Activated CD4-positive, alpha-beta T cell treated with anti-CD3 and anti-CD28 coated beads, Interleukin-2, amount 50 U/mL, for 16 hours (primary cell): ENCODE results near the gene PCDHB13.
"Not testable (repeated sequence)": the region's sequence is repeated elsewhere in the genome, so short reads cannot be mapped to it uniquely, and the experiment has no call there.

Experiments
- DNase-seq: peaks from one replicate; pipeline ENCODE4 v3.0.0-alpha.2; 2020

The PCDHB13 gene

DNA sequence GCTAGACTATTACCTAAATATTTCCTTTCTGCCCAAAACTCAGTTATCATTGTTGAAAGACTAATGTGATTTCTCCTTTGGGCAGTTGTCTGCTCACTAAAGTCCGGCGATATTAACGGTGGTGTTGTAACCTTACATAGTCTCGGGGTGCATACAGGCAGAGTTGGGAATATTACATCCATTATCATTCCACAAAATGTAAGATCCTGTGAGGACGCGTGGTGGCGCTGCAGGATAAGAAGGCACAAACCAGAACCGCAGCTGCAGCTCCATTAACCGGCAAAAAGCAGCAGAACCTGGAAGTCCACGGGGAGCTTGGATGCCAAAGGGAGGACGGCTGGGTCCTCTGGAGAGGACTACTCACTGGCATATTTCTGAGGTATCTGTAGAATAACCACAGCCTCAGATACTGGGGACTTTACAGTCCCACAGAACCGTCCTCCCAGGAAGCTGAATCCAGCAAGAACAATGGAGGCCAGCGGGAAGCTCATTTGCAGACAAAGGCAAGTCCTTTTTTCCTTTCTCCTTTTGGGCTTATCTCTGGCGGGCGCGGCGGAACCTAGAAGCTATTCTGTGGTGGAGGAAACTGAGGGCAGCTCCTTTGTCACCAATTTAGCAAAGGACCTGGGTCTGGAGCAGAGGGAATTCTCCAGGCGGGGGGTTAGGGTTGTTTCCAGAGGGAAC is at the start of gene PCDHB13:
Gene PCDHB13, plus strand, starts transcription at position 264 of the 684 bp plus-strand sequence. Its CDS starts 205 bp downstream, at position 469.
- not testable (repeated sequence) for DNase-seq

DNA sequence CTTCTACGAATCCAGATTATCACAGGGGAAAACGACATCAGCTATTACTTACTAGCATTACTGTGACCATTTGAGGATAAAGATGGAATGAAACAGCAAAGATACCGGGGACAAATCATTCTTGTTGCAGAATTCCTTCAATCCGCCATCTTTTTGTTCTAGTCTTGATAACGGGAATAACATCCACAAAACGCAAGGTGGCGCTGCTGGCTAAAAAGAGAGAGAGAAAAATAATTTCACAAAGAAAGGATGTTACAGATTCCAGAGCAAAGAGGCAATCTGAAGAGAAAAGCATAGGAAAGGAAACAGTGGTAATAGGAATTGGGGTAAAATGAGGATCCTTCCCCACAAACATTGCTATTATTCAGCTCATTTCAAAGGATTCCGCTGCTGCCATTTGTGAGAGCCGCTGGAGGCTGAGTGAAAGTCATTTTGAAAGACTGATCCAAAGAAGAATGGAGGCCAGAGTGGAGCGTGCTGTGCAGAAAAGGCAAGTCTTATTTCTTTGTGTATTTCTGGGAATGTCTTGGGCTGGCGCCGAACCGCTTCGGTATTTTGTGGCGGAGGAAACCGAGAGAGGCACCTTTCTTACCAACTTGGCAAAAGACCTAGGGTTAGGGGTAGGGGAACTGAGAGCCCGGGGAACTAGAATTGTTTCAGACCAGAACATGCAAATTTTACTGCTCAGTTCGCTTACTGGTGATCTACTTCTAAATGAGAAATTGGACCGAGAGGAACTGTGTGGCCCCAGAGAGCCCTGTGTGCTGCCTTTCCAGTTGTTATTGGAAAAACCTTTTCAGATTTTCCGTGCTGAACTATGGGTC is 41.1 kb upstream of the PCDHB13 start, which contains the start of gene PCDHB7:
Gene PCDHB7, plus strand, starts transcription at position 264 of the 824 bp plus-strand sequence. Its CDS starts 192 bp downstream, at position 456.
- DNase-seq: no peak

DNA sequence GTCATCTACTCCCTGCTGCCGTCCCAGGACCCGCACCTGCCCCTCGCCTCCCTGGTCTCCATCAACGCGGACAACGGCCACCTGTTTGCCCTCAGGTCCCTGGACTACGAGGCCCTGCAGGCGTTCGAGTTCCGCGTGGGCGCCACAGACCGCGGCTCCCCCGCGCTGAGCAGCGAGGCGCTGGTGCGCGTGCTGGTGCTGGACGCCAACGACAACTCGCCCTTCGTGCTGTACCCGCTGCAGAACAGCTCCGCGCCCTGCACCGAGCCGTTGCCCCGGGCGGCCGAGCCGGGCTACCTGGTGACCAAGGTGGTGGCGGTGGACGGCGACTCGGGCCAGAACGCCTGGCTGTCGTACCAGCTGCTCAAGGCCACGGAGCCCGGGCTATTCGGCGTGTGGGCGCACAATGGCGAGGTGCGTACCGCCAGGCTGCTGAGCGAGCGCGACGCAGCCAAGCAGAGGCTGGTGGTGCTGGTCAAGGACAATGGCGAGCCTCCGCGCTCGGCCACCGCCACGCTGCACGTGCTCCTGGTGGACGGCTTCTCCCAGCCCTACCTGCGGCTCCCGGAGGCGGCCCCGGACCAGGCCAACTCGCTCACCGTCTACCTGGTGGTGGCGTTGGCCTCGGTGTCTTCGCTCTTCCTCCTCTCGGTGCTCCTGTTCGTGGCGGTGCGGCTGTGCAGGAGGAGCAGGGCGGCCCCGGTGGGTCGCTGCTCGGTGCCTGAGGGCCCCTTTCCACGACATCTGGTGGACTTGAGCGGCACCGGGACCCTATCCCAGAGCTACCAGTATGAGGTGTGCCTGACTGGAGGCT is 39.2 kb upstream of the PCDHB13 start:
- not testable (repeated sequence) for DNase-seq

DNA sequence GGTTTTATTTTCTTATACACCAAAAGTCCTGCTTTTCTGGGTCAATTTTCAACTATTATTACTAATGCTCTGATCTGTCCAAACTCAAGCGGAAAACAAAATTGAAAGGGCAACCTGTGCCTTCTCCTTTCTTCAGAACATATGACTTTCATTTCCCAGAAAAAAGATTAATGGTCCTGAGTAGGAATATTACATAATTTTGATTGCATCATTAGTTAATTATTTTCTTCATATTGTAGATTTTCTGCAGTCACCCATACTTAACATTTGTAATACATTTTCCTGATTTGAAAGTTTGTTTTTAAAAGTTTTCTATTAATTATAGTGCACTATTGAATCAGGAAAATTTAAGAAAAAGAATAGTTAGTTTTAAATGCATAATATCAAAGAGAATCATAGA is 37.8 kb upstream of the PCDHB13 start:
- no peak for DNase-seq

DNA sequence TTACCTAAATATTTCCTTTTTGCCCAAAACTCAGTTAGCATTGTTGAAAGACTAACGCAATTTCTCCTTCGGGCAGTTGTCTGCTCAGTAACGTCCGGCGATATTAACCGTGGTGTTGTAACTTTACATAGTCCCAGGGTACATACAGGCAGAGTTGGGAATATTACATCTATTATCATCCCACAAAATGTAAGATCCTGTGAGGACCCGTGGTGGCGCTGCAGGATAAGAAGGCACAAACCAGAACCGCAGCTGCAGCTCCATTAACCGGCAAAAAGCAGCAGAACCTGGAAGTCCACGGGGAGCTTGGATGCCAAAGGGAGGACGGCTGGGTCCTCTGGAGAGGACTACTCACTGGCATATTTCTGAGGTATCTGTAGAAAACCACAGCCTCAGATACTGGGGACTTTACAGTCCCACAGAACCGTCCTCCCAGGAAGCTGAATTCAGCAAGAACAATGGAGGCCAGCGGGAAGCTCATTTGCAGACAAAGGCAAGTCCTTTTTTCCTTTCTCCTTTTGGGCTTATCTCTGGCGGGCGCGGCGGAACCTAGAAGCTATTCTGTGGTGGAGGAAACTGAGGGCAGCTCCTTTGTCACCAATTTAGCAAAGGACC is 36.0 kb upstream of the PCDHB13 start, which contains the start of gene PCDHB8:
Gene PCDHB8, plus strand, starts transcription at position 214 of the 615 bp plus-strand sequence. Its CDS starts 245 bp downstream, at position 459.
- not testable (repeated sequence) for DNase-seq

DNA sequence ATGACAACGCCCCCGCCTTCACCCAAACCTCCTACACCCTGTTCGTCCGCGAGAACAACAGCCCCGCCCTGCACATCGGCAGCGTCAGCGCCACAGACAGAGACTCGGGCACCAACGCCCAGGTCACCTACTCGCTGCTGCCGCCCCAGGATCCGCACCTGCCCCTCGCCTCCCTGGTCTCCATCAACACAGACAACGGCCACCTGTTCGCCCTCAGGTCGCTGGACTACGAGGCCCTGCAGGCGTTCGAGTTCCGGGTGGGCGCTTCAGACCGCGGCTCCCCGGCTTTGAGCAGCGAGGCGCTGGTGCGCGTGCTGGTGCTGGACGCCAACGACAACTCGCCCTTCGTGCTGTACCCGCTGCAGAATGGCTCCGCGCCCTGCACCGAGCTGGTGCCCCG is 34.3 kb upstream of the PCDHB13 start:
- not testable (repeated sequence) for DNase-seq

DNA sequence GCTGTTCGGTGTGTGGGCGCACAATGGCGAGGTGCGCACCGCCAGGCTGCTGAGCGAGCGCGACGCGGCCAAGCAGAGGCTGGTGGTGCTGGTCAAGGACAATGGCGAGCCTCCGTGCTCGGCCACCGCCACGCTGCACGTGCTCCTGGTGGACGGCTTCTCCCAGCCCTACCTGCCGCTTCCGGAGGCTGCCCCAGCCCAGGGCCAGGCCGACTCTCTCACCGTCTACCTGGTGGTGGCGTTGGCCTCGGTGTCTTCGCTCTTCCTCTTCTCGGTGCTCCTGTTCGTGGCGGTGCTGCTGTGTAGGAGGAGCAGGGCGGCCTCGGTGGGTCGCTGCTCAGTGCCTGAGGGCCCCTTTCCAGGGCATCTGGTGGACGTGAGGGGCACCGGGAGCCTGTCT is 33.8 kb upstream of the PCDHB13 start:
- not testable (repeated sequence) for DNase-seq

DNA sequence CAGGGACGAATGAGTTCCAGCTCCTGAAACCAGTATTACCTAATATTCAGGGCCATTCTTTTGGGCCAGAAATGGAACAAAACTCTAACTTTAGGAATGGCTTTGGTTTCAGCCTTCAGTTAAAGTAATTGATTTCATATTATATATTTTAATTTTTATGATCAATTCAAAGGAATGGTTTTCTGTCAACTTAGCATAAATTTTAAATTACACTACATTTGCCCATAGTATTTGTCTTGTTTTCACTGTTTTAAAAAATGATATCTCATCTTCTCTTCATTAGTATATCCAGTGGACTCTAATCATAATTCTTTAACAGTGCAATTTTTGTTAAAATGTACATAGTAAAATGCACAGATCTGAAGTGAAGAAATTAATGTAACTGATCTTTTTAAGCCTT is 33.4 kb upstream of the PCDHB13 start:
- DNase-seq: no peak

DNA sequence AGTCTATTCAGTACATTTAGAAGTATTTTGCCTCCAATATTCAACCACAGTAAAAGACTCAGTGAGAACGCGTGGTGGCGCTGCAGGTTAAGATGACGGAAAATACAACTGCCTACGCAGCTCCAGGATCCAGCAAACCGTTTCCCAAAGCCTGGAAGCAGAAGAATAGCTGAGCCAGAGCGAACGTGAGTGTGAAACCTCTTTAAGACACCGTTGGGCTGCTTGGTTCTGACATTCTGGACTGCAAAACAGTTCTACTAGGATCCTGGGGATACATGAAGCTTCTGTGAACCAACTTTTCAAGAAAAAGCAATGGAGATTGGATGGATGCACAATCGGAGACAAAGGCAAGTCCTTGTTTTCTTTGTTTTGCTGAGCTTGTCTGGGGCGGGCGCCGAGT is 31.5 kb upstream of the PCDHB13 start, which contains the start of gene PCDHB16:
Gene PCDHB16, plus strand, starts transcription at position 140 of the 400 bp plus-strand sequence. Its CDS starts 173 bp downstream, at position 313.
- DNase-seq: no peak

DNA sequence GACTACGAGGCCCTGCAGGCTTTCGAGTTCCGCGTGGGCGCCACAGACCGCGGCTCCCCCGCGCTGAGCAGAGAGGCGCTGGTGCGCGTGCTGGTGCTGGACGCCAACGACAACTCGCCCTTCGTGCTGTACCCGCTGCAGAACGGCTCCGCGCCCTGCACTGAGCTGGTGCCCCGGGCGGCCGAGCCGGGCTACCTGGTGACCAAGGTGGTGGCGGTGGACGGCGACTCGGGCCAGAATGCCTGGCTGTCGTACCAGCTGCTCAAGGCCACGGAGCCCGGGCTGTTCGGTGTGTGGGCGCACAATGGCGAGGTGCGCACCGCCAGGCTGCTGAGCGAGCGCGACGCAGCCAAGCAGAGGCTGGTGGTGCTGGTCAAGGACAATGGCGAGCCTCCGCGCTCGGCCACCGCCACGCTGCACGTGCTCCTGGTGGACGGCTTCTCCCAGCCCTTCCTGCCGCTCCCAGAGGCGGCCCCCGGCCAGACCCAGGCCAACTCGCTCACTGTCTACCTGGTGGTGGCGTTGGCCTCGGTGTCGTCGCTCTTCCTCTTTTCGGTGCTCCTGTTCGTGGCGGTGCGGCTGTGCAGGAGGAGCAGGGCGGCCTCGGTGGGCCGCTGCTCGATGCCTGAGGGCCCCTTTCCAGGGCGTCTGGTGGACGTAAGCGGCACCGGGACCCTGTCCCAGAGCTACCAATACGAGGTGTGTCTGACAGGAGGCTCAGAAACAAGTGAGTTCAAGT is 29.4 kb upstream of the PCDHB13 start:
- not testable (repeated sequence) for DNase-seq

DNA sequence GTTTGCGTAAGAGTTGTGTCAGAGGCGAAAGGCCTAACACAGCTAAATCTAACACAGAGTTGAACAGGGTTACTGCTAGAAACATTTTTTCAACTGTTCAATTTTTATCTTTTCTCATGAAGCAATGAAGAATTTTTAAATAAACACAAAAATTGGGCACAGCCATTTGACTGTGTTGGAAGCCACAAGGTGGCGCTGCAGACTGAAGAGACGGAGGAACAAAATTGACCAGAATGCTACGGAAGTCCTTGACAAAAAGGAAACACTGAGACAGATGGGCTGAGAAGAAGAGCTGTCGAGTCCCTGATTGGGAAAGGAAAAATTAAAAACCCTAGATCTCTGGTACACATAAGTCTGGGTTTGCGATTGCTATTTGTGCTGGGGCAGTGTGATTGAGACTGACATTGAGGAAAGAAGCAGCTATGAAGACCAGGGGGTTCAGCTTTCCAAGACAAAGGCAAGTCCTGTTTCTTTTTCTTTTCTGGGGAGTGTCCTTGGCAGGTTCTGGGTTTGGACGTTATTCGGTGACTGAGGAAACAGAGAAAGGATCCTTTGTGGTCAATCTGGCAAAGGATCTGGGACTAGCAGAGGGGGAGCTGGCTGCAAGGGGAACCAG is 26.7 kb upstream of the PCDHB13 start, which contains the start of gene PCDHB9:
Gene PCDHB9, plus strand, starts transcription at position 265 of the 616 bp plus-strand sequence. Its CDS starts 158 bp downstream, at position 423.
- peak; percentile 14 for DNase-seq

DNA sequence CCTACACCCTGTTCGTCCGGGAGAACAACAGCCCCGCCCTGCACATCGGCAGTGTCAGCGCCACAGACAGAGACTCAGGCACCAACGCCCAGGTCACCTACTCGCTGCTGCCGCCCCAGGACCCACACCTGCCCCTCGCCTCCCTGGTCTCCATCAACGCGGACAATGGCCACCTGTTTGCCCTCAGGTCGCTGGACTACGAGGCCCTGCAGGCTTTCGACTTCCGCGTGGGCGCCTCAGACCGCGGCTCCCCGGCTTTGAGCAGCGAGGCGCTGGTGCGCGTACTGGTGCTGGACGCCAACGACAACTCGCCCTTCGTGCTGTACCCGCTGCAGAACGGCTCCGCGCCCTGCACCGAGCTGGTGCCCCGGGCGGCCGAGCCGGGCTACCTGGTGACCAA is 25.0 kb upstream of the PCDHB13 start:
- not testable (repeated sequence) for DNase-seq

DNA sequence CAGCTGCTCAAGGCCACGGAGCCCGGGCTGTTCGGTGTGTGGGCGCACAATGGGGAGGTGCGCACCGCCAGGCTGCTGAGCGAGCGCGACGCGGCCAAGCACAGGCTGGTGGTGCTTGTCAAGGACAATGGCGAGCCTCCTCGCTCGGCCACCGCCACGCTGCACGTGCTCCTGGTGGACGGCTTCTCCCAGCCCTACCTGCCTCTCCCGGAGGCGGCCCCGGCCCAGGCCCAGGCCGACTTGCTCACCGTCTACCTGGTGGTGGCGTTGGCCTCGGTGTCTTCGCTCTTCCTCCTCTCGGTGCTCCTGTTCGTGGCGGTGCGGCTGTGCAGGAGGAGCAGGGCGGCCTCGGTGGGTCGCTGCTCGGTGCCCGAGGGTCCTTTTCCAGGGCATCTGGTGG is 24.6 kb upstream of the PCDHB13 start:
- not testable (repeated sequence) for DNase-seq

DNA sequence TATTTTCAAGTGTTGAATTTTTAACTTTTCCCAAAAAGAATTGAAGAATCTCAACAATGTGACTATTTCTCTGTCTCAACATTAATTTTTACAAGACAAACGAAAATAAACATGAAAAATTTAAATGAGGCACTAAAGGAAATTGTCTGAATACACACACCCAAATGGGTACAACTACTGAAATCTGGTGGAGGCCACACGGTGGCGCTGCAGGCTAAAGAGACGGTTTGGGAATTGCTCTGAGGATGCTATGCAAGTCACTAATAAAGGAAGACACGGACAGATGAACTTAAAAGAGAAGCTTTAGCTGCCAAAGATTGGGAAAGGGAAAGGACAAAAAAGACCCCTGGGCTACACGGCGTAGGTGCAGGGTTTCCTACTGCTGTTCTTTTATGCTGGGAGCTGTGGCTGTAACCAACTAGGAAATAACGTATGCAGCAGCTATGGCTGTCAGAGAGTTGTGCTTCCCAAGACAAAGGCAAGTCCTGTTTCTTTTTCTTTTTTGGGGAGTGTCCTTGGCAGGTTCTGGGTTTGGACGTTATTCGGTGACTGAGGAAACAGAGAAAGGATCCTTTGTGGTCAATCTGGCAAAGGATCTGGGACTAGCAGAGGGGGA is 21.5 kb upstream of the PCDHB13 start, which contains the start of gene PCDHB10:
Gene PCDHB10, plus strand, starts transcription at position 244 of the 616 bp plus-strand sequence. Its CDS starts 200 bp downstream, at position 444.
- peak; percentile 9 for DNase-seq

DNA sequence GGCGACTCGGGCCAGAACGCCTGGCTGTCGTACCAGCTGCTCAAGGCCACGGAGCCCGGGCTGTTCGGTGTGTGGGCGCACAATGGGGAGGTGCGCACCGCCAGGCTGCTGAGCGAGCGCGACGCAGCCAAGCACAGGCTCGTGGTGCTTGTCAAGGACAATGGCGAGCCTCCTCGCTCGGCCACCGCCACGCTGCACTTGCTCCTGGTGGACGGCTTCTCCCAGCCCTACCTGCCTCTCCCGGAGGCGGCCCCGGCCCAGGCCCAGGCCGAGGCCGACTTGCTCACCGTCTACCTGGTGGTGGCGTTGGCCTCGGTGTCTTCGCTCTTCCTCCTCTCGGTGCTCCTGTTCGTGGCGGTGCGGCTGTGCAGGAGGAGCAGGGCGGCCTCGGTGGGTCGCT is 19.4 kb upstream of the PCDHB13 start:
- not testable (repeated sequence) for DNase-seq

DNA sequence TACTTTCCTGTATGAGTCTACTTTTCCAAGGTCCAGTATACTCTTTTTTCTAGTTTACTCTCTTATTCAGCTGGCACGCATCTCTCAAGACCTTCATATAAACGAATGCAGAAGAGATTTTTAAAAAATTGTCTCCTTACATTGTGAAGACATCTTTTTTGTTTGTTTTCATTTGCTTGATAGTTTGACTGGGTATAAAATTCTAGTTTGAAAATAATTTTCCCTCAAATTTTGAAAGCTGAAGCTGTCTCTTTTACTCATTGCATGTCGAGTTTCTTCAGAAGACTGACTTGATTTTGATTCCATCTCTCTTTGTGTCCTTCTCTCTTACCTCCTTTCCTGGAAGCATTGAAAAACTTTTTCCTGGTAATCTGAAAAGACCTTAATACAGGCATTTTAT is 17.4 kb upstream of the PCDHB13 start:
- DNase-seq: no peak

DNA sequence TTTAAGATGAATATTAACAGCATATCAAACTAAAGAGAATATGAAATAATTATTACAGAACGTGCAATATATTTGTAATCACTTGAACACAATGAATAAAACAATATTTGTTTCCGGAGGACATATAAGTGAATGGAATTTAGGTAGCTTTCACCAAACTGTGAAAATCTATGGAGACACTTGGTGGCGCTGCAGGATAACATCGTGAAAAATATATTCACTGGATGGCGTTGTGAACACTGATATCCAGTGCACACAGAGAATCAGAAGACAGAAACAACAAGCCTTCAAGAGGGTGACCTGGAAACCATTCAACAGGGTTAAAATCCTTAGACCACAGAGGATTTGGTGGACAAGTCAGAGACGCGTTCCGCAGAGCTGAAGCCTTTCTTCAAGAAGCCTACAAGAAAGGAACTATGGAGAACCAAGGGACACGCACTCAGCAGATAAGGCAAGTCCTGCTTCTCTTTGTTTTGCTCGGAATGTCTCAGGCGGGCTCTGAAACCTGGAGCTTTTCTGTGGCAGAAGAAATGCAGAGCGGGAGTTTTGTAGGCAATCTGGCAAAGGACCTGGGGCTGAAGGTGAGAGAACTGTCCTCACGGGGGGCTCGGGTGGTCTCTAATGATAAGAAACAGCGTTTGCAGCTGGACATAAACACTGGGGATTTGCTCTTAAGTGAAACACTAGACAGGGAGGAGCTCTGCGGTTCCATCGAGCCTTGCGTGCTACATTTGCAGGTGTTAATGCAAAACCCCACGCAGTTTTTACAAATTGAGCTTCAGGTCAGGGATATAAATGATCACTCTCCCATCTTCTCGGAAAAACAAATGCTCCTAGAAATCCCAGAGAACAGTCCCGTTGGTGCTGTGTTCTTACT is 14.1 kb upstream of the PCDHB13 start, which contains the start of gene PCDHB11:
Gene PCDHB11, plus strand, starts transcription at position 269 of the 877 bp plus-strand sequence. Its CDS starts 148 bp downstream, at position 417.
- no peak for DNase-seq

DNA sequence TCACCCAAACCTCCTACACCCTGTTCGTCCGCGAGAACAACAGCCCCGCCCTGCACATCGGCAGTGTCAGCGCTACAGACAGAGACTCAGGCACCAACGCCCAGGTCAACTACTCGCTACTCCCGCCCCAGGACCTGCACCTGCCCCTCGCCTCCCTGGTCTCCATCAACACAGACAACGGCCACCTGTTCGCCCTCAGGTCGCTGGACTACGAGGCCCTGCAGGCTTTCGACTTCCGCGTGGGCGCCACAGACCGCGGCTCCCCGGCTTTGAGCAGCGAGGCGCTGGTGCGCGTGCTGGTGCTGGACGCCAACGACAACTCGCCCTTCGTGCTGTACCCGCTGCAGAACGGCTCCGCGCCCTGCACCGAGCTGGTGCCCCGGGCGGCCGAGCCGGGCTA is 12.6 kb upstream of the PCDHB13 start:
- not testable (repeated sequence) for DNase-seq

DNA sequence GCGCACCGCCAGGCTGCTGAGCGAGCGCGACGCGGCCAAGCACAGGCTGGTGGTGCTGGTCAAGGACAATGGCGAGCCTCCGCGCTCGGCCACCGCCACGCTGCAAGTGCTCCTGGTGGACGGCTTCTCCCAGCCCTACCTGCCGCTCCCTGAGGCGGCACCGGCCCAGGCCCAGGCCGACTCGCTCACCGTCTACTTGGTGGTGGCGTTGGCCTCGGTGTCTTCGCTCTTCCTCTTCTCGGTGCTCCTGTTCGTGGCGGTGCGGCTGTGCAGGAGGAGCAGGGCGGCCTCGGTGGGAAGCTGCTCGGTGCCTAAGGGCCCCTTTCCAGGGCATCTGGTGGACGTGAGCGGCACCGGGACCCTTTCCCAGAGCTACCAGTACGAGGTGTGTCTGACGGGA is 12.1 kb upstream of the PCDHB13 start:
- DNase-seq: not testable (repeated sequence)
